HEK293 (cell line): Measurements from ENCODE around the gene ROBO4.
A peak's percentile ranks its signal among the peaks of the same experiment; 100 is the strongest.

Experiments
- CTCF ChIA-PET: fragments of 350-600 bp; formaldehyde crosslinking; extraction: SDS; loops from one replicate; lab custom pipeline; 2021; ENCODE audit warnings: antibody characterized with exemption; lab: Yijun Ruan, JAX
- POLR2A ChIA-PET: fragments of 300-600 bp; formaldehyde crosslinking; extraction: SDS; loops from one replicate; lab custom pipeline; 2020; ENCODE audit warnings: antibody characterized with exemption, inconsistent platforms; lab: Yijun Ruan, JAX
- H3K27ac ChIP-seq: fragments of 200-500 bp; sonication (Bioruptor generic); 2 replicates; pipeline ENCODE4 v1.5.1; 2014; ENCODE audit warnings: low read depth, low read length, control low read depth, inconsistent platforms; ENCODE audit errors: extremely low read depth
- H3K36me3 ChIP-seq, 2 experiments: fragments of 200-500 bp in 1 of 2; sonication (Bioruptor generic) in 1 of 2; 1 replicate in 1 of 2; 2 replicates in 1 of 2; pipeline ENCODE4 v1.5.1; 2014 to 2017; ENCODE audit warnings: inconsistent platforms in 2 of 2, low read length in 2 of 2; ENCODE audit not compliant: control insufficient read depth in 2 of 2, insufficient read depth in 1 of 2
- H3K4me1 ChIP-seq: fragments of 200-500 bp; sonication (Bioruptor generic); 2 replicates; pipeline ENCODE4 v1.5.1; 2014; ENCODE audit warnings: mild to moderate bottlenecking, low read length, inconsistent platforms; ENCODE audit not compliant: control insufficient read depth, insufficient read depth
- H3K4me3 ChIP-seq: 2 replicates; pipeline ENCODE4 v1.5.1; 2011; ENCODE audit warnings: low read depth, mild to moderate bottlenecking, control low read depth, low read length, moderate library complexity
- H3K9me3 ChIP-seq: fragments of 200-500 bp; sonication (Bioruptor generic); 2 replicates; pipeline ENCODE4 v1.5.1; 2014; ENCODE audit warnings: low read depth, low read length, inconsistent platforms; ENCODE audit not compliant: control insufficient read depth, insufficient read depth
- BCL11A ChIP-seq: fragments of 450-650 bp; formaldehyde crosslinking; IDR thresholded peaks from 2 replicates; pipeline ENCODE4 v1.5.1; 2016; ENCODE audit warnings: low read depth, missing biosample characterization, missing genetic modification characterization
- FEZF1 ChIP-seq: fragments of 450-650 bp; formaldehyde crosslinking; IDR thresholded peaks from 2 replicates; pipeline ENCODE4 v1.5.1; 2016; ENCODE audit warnings: missing biosample characterization, missing genetic modification characterization
- GLI2 ChIP-seq: fragments of 450-650 bp; formaldehyde crosslinking; IDR thresholded peaks from 2 replicates; pipeline ENCODE4; 2017; ENCODE audit warnings: missing biosample characterization, missing genetic modification characterization, low read depth, borderline replicate concordance
- GLI4 ChIP-seq: fragments of 450-650 bp; formaldehyde crosslinking; IDR thresholded peaks from 2 replicates; pipeline ENCODE4 v1.5.1; 2016; ENCODE audit warnings: missing biosample characterization, missing genetic modification characterization
- HOXA7 ChIP-seq: sonication (generic); formaldehyde crosslinking; IDR thresholded peaks from 2 replicates; pipeline ENCODE4 v1.8.1; 2022; ENCODE audit warnings: missing genetic modification reagents, borderline replicate concordance
- OSR2 ChIP-seq: fragments of 450-650 bp; formaldehyde crosslinking; IDR thresholded peaks from 2 replicates; pipeline ENCODE4 v1.5.1; 2016; ENCODE audit warnings: missing biosample characterization, missing genetic modification characterization
- REPIN1 ChIP-seq: fragments of 450-650 bp; formaldehyde crosslinking; IDR thresholded peaks from 2 replicates; pipeline ENCODE4 v1.5.1; 2017; ENCODE audit warnings: missing biosample characterization, missing genetic modification characterization, low read depth
- SALL2 ChIP-seq: fragments of 450-650 bp; formaldehyde crosslinking; IDR thresholded peaks from 2 replicates; pipeline ENCODE4 v1.5.0; 2017; ENCODE audit warnings: missing biosample characterization, mild to moderate bottlenecking, missing genetic modification characterization, borderline replicate concordance
- SP7 ChIP-seq: fragments of 450-650 bp; formaldehyde crosslinking; IDR thresholded peaks from 2 replicates; pipeline ENCODE4 v1.5.1; 2016; ENCODE audit warnings: missing biosample characterization, missing genetic modification characterization
- ZBTB44 ChIP-seq: fragments of 450-650 bp; IDR thresholded peaks from 2 replicates; pipeline ENCODE4 v1.5.1; 2018; ENCODE audit warnings: missing biosample characterization, mild to moderate bottlenecking, missing genetic modification characterization
- ZBTB8A ChIP-seq: fragments of 450-650 bp; formaldehyde crosslinking; IDR thresholded peaks from 2 replicates; pipeline ENCODE4 v1.5.1; 2016; ENCODE audit warnings: missing biosample characterization, missing genetic modification characterization
- ZFP3 ChIP-seq: fragments of 450-650 bp; formaldehyde crosslinking; IDR thresholded peaks from 2 replicates; pipeline ENCODE4 v1.5.1; 2016; ENCODE audit warnings: low read depth, missing biosample characterization, missing genetic modification characterization
- ZNF112 ChIP-seq: fragments of 450-650 bp; formaldehyde crosslinking; IDR thresholded peaks from 2 replicates; pipeline ENCODE4 v1.5.0; 2017; ENCODE audit warnings: missing biosample characterization, missing genetic modification characterization
- ZNF335 ChIP-seq: fragments of 450-650 bp; formaldehyde crosslinking; conservative IDR thresholded peaks from 2 replicates; pipeline ENCODE4 v1.5.1; 2016; ENCODE audit warnings: missing biosample characterization, missing genetic modification characterization
- ZNF394 ChIP-seq: fragments of 450-650 bp; formaldehyde crosslinking; IDR thresholded peaks from 2 replicates; pipeline ENCODE4 v1.5.1; 2016; ENCODE audit warnings: missing biosample characterization, missing genetic modification characterization, mild to moderate bottlenecking, moderate library complexity, borderline replicate concordance
- ZNF48 ChIP-seq: fragments of 450-650 bp; formaldehyde crosslinking; IDR thresholded peaks from 2 replicates; pipeline ENCODE4 v1.5.1; 2016; ENCODE audit warnings: missing biosample characterization, missing genetic modification characterization
- ZNF529 ChIP-seq: fragments of 450-650 bp; formaldehyde crosslinking; IDR thresholded peaks from 2 replicates; pipeline ENCODE4 v1.5.1; 2017; ENCODE audit warnings: missing genetic modification characterization, missing biosample characterization; ENCODE audit not compliant: insufficient replicate concordance
- ZNF571 ChIP-seq: fragments of 450-650 bp; formaldehyde crosslinking; IDR thresholded peaks from 2 replicates; pipeline ENCODE4 v1.5.0; 2017; ENCODE audit warnings: missing biosample characterization, missing genetic modification characterization
- ZNF580 ChIP-seq: fragments of 450-650 bp; formaldehyde crosslinking; IDR thresholded peaks from 2 replicates; pipeline ENCODE4 v1.5.1; 2016; ENCODE audit warnings: missing biosample characterization, missing genetic modification characterization
- ZNF596 ChIP-seq: fragments of 450-650 bp; IDR thresholded peaks from 2 replicates; pipeline ENCODE4 v1.5.0; 2018; ENCODE audit warnings: missing biosample characterization, mild to moderate bottlenecking, missing genetic modification characterization, moderate library complexity
- ZNF624 ChIP-seq: fragments of 450-650 bp; formaldehyde crosslinking; IDR thresholded peaks from 2 replicates; pipeline ENCODE4 v1.5.1; 2017; ENCODE audit warnings: missing biosample characterization, missing genetic modification characterization
- ZNF707 ChIP-seq: fragments of 450-650 bp; formaldehyde crosslinking; IDR thresholded peaks from 2 replicates; pipeline ENCODE4 v1.5.1; 2016; ENCODE audit warnings: missing biosample characterization, missing genetic modification characterization
- ZNF777 ChIP-seq: fragments of 450-650 bp; formaldehyde crosslinking; IDR thresholded peaks from 2 replicates; pipeline ENCODE4 v1.5.1; 2017; ENCODE audit warnings: missing biosample characterization, missing genetic modification characterization, borderline replicate concordance
- ZXDB ChIP-seq: fragments of 450-650 bp; formaldehyde crosslinking; IDR thresholded peaks from 2 replicates; pipeline ENCODE4 v1.5.1; 2016; ENCODE audit warnings: missing biosample characterization, missing genetic modification characterization
- TF ChIP-seq, protein P1 (sequence below): IDR thresholded peaks from 2 replicates; pipeline ENCODE4 v1.6.1; 2011; ENCODE audit warnings: mild to moderate bottlenecking, low read depth, low read length, borderline replicate concordance

The ROBO4 gene

DNA sequence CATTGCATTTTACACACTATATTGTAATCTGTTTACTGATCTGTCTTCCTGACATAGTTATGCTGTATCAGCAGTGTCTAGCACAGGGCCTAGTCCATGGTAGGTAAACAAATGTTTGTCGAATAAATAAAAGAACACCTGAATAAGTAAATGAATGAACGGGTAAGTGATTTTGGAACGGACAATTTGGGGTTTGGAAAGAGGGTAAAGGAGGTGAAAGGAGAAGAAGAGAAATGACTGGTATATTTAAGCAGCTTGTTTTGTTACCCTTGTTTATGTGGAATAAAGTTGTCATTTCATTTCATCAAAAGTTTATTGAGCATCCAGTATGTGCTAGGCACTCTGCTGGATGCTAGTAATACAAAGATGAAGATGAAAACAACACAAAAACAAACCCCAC is 21.3 kb upstream of the ROBO4 start, which contains the start of gene HEPN1 (continued):
- TF ChIP-seq ZNF580: no peak
- no peak for TF ChIP-seq ZNF571 (tag by site-specific recombination)
- TF ChIP-seq SP7: no peak
- no peak for TF ChIP-seq ZBTB8A (tag by site-specific recombination)

DNA sequence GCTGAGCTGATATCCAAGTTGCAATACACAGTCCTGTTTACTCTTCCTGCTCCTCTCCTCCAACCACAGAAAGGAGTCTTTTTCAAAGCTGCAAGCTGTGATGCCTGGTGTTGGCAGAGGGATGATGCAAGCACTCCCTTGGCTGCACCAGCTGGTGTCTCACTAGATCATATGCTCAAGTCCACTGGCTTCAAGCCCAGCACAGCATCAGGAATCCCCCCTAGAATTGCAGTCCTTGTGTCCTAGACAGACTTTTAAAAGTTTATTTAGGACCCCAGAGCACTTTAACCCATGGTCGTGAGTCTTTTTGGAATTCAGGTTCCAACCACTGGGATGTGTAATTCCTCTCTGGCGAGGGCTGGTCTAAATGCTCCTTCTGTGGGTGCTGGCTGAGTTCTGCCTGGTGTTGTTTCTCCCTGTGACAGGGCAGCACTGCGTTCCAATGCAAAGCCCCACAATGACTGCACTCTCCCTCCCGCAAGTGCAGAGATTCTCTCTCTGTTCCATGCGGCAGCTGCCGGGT is 19.5 kb upstream of the ROBO4 start:
- CTCF ChIA-PET: no interaction called here

DNA sequence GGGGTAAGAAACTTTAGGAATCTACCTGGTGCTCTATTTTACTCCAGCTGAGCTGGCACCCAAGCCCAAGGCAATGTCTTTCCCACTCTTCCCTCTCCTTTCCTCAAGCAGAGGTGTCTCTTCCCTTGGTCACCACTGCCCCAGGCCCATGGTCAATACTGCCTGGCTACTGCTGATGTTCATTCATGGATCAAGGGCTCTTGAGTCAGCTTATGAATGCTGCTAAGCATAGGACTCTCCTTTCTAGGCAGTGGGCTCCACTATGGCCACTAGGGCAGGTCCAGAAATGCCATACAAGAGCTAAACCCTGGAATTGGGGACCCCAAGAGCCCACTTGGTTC is 18.7 kb upstream of the ROBO4 start:
- no peak overlapping the region for H3K27ac ChIP-seq
- TF ChIP-seq GLI2: no peak
- TF ChIP-seq REPIN1 (tag by site-specific recombination): no peak
- no peak for TF ChIP-seq ZNF48 (tag by site-specific recombination)
- TF ChIP-seq ZNF394 (tag by site-specific recombination): no peak
- no peak for TF ChIP-seq ZNF777 (tag by site-specific recombination)
- no peak for TF ChIP-seq OSR2 (tag by site-specific recombination)
- H3K9me3 ChIP-seq: no peaks in the 10 kb centered on the region
- CTCF ChIA-PET: no interaction called here
- POLR2A ChIA-PET: no interaction called here
- H3K4me1 ChIP-seq: no peaks in the 10 kb centered on the region
- no peak overlapping the region for H3K4me3 ChIP-seq
- H3K36me3 ChIP-seq: no peaks in the 10 kb centered on the region

More for the DNA sequence above, 19.5 kb upstream of the ROBO4 start:
- Histone ChIP-seq H3K9me3 (no peaks in the 10 kb centered on the region), H3K36me3 (no peaks in the 10 kb centered on the region), H3K4me3 (no peak overlapping the region), H3K27ac (no peak overlapping the region), H3K4me1 (no peaks in the 10 kb centered on the region)
- POLR2A ChIA-PET: no interaction called here
- TF ChIP-seq ZNF335 (0 out of 2 replicates have a peak, but pooled peaks have one; percentile 16), ZNF707 (tag by site-specific recombination) (no peak)

DNA sequence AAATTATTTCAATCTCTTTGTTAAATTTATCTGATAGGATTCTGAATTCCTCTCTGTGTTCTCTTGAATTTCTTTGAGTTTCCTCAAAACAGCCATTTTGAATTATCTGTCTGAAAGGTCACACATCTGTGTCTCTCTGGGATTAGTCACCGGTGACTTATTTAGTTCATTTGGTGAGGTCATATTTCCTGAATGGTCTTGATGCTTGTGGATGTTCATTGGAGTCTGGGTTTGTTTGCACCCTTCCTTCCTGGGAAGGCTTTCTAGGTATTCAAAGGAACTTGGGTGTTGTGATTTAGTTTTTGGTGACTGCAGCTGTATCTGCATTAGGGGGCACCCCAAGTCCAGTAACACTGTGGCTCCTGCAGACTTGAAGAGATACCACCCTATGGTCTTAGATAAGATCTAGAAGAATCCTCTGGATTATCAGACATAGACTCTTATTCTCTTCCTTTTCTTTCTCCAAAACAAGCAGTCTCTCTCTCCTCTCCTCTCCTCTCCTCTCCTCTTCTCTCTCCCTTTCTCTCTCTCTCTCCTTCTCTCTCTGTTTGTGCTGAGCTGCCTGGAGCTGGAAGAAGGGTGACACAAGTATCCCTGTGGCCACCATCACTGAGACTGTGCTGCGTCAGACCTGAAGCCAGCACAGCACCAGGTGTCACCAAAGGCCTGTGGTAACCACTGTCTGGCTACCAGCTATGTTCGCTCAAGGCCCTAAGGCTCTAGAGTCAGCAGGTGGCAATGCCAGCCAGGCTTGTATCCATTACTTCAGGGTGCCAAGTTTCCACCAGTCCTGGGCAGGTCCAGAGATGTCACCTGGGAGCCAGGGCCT is 18.1 kb upstream of the ROBO4 start:
- no peaks in the 10 kb centered on the region for H3K9me3 ChIP-seq
- no peak overlapping the region for H3K4me3 ChIP-seq
- H3K27ac ChIP-seq: no peak overlapping the region
- H3K4me1 ChIP-seq: no peaks in the 10 kb centered on the region
- POLR2A ChIA-PET: no interaction called here
- CTCF ChIA-PET: interaction anchor here (0.6 kb wide), 1 partner anchor 92 kb away, joined by 4 read pairs; no protein-coding TSS in a partner anchor
- no peaks in the 10 kb centered on the region for H3K36me3 ChIP-seq
- TF ChIP-seq ZFP3 (tag by site-specific recombination) (no peak), ZBTB44 (tag by site-specific recombination) (no peak), ZNF112 (tag by site-specific recombination) (no peak), ZNF529 (tag by site-specific recombination) (no peak), ZNF596 (no peak), SALL2 (tag by site-specific recombination) (no peak), HOXA7 (CRISPR knock-in tag) (no peak), ZXDB (no peak), FEZF1 (tag by site-specific recombination) (no peak), ZNF624 (tag by site-specific recombination) (no peak), BCL11A (no peak), ZNF707 (tag by site-specific recombination) (no peak), GLI4 (no peak)
- TF ChIP-seq, protein P1, sequence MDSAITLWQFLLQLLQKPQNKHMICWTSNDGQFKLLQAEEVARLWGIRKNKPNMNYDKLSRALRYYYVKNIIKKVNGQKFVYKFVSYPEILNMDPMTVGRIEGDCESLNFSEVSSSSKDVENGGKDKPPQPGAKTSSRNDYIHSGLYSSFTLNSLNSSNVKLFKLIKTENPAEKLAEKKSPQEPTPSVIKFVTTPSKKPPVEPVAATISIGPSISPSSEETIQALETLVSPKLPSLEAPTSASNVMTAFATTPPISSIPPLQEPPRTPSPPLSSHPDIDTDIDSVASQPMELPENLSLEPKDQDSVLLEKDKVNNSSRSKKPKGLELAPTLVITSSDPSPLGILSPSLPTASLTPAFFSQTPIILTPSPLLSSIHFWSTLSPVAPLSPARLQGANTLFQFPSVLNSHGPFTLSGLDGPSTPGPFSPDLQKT: no peak
